Smooth muscle cell of the brain vasculature (primary cell): ENCODE measurements around the gene PCSK5.
"Not testable (repeated sequence)": the region's sequence is repeated elsewhere in the genome, so short reads cannot be mapped to it uniquely, and the experiment has no call there.

Source experiments
- DNase-seq: peaks from one replicate; pipeline ENCODE4 v3.0.0-alpha.2; 2012; ENCODE audit warnings: low read depth, low spot score

The PCSK5 gene

GRCh38 chr9:76077537-76077936, 187.1 kb downstream of the PCSK5 start:
- DNase-seq: no peak

GRCh38 chr9:76081281-76081680, 190.8 kb downstream of the PCSK5 start:
- not testable (repeated sequence) for DNase-seq

- DNase-seq: no peak
These were observed 191.6 kb downstream of the PCSK5 start for GRCh38 chr9:76082057-76082456.

- no peak for DNase-seq
These were observed 195.1 kb downstream of the PCSK5 start for GRCh38 chr9:76085596-76085995.

GRCh38 chr9:76086539-76086938, 196.1 kb downstream of the PCSK5 start:
- DNase-seq: no peak

- no peak for DNase-seq
These were observed 197.5 kb downstream of the PCSK5 start for GRCh38 chr9:76087976-76088375.

- DNase-seq: no peak
These were observed 199.9 kb downstream of the PCSK5 start for GRCh38 chr9:76090330-76090729.

GRCh38 chr9:76090909-76091308, 200.4 kb downstream of the PCSK5 start:
- no peak for DNase-seq

GRCh38 chr9:76092572-76092971, 202.1 kb downstream of the PCSK5 start:
- DNase-seq: no peak

GRCh38 chr9:76095585-76095984, 205.1 kb downstream of the PCSK5 start:
- DNase-seq: no peak

- no peak for DNase-seq
These were observed 209.0 kb downstream of the PCSK5 start for GRCh38 chr9:76099516-76099915.

GRCh38 chr9:76101075-76101474, 210.6 kb downstream of the PCSK5 start:
- DNase-seq: no peak

GRCh38 chr9:76101491-76101890, 211.0 kb downstream of the PCSK5 start:
- DNase-seq: no peak

- no peak for DNase-seq
These were observed 211.5 kb downstream of the PCSK5 start for GRCh38 chr9:76101947-76102346.

GRCh38 chr9:76103531-76104315, 213.2 kb downstream of the PCSK5 start:
- DNase-seq: no peak

GRCh38 chr9:76107482-76107881, 217.0 kb downstream of the PCSK5 start:
- no peak for DNase-seq

GRCh38 chr9:76109953-76110352, 219.5 kb downstream of the PCSK5 start:
- DNase-seq: no peak

- no peak for DNase-seq
These were observed 221.7 kb downstream of the PCSK5 start for GRCh38 chr9:76112151-76112550.

GRCh38 chr9:76114144-76114543, 223.7 kb downstream of the PCSK5 start:
- DNase-seq: no peak

- no peak for DNase-seq
These were observed 224.9 kb downstream of the PCSK5 start for GRCh38 chr9:76115396-76115795.

- DNase-seq: no peak
These were observed 225.6 kb downstream of the PCSK5 start for GRCh38 chr9:76115982-76116646.

GRCh38 chr9:76116913-76117312, 226.4 kb downstream of the PCSK5 start:
- no peak for DNase-seq

- no peak for DNase-seq
These were observed 237.2 kb downstream of the PCSK5 start for GRCh38 chr9:76127637-76128036.
